ENCODE measurements around the gene MYO7B. TPM values are rescaled to one million over a fixed set of nuclear protein-coding genes. Genes with fewer than 3 reads are reported as not detected.

Gene MYO7B
- total RNA-seq, 6 donors from 2014 or later: 1.2 to 6.1 (median 3.1) TPM

- peak overlapping the region; percentile 84 to 96 (median 85) for H3K27ac ChIP-seq
- peaks cover 0 to 64% (median 14%) of the 10 kb centered on the region in 4 donors for H3K36me3 ChIP-seq
- peaks cover 52 to 65% (median 62%) of the 10 kb centered on the region in 4 donors for H3K4me1 ChIP-seq
- no peaks in the 10 kb centered on the region for H3K27me3 ChIP-seq
- ATAC-seq (ENCODE audit: low FRiP score in 2 of 2) (no peak), DNase-seq (peak in 1 of 2 donors; percentile 77)
- 87 to 89% methylated on average over 10 to 15 of the region's 17 CpGs for WGBS, 2 donors
- H3K9me3 ChIP-seq: no peaks in the 10 kb centered on the region
- TF ChIP-seq CTCF (IDR thresholded peaks at IDR 0.05): no peak
- no peak for TF ChIP-seq EP300 (IDR thresholded peaks at IDR 0.05)
- TF ChIP-seq POLR2AphosphoS5 (IDR thresholded peaks at IDR 0.05): no peak
- no peak for TF ChIP-seq POLR2A (IDR thresholded peaks at IDR 0.05)
- no peak overlapping the region for H3K4me3 ChIP-seq
Observed at GRCh38 chr2:127657232-127657595, 121.7 kb downstream of the MYO7B start.

GRCh38 chr2:127658146-127658545 is 122.7 kb downstream of the MYO7B start:
- Histone ChIP-seq H3K36me3 (peaks cover 0 to 55% (median 13%) of the 10 kb centered on the region in 4 donors), H3K4me3 (no peak overlapping the region), H3K27me3 (no peaks in the 10 kb centered on the region), H3K4me1 (peaks cover 58 to 67% (median 63%) of the 10 kb centered on the region in 4 donors), H3K9me3 (no peaks in the 10 kb centered on the region), H3K27ac (peak overlapping the region; percentile 84 to 96 (median 85))
- TF ChIP-seq POLR2AphosphoS5 (IDR thresholded peaks at IDR 0.05) (no peak), CTCF (IDR thresholded peaks at IDR 0.05) (no peak), EP300 (IDR thresholded peaks at IDR 0.05) (no peak), POLR2A (IDR thresholded peaks at IDR 0.05) (no peak)
- 85 to 89% methylated on average over 6 of the region's 6 CpGs for WGBS, 2 donors
- DNase-seq: no peak
- ATAC-seq (ENCODE audit: low FRiP score in 2 of 2): no peak

GRCh38 chr2:127658641-127659407 is 123.3 kb downstream of the MYO7B start:
- peaks cover 0 to 49% (median 10%) of the 10 kb centered on the region in 4 donors for H3K36me3 ChIP-seq
- WGBS, 2 donors: 76 to 79% methylated on average over 18 to 20 of the region's 20 CpGs
- ATAC-seq (ENCODE audit: low FRiP score in 2 of 2): no peak
- no peaks in the 10 kb centered on the region for H3K9me3 ChIP-seq
- TF ChIP-seq POLR2AphosphoS5 (IDR thresholded peaks at IDR 0.05): no peak
- TF ChIP-seq CTCF (IDR thresholded peaks at IDR 0.05): peak in 1 of 6 experiments; percentile 23
- peak overlapping the region; percentile 84 to 96 (median 85) for H3K27ac ChIP-seq
- H3K27me3 ChIP-seq: peaks cover 0 to under 1% (median under 1%) of the 10 kb centered on the region in 4 donors
- no peak overlapping the region for H3K4me3 ChIP-seq
- H3K4me1 ChIP-seq: peaks cover 64 to 73% (median 69%) of the 10 kb centered on the region in 4 donors
- peak in 1 of 2 donors; percentile 40 for DNase-seq

GRCh38 chr2:127659408-127660290 is 124.2 kb downstream of the MYO7B start:
- WGBS, 2 donors: 46 to 60% methylated on average over 9 to 14 of the region's 14 CpGs
- DNase-seq (peak; percentile 59 to 69), ATAC-seq (ENCODE audit: low FRiP score in 2 of 2) (peak in 1 of 2 donors; percentile 64)
- H3K9me3 ChIP-seq: no peaks in the 10 kb centered on the region
- TF ChIP-seq CTCF (IDR thresholded peaks at IDR 0.05): peak in 1 of 6 experiments; percentile 22
- TF ChIP-seq POLR2AphosphoS5 (IDR thresholded peaks at IDR 0.05): peak; percentile 90 to 91
- TF ChIP-seq EP300 (IDR thresholded peaks at IDR 0.05): peak in 3 of 4 donors; percentile 59 to 98 (median 97)
- peak in 1 of 4 donors; percentile 21 for TF ChIP-seq POLR2A (IDR thresholded peaks at IDR 0.05)
- H3K36me3 ChIP-seq: peaks cover 0 to 41% (median 4%) of the 10 kb centered on the region in 4 donors
- peaks cover 67 to 82% (median 72%) of the 10 kb centered on the region in 4 donors for H3K4me1 ChIP-seq
- no peak overlapping the region for H3K4me3 ChIP-seq
- peak overlapping the region; percentile 84 to 96 (median 86) for H3K27ac ChIP-seq
- H3K27me3 ChIP-seq: peaks cover 0 to 6% (median under 1%) of the 10 kb centered on the region in 4 donors

Measured in upper lobe of left lung (tissue), 6 donors.